Small intestine (tissue), 16 donors: ENCODE measurements around the gene SUCLG2. TPM values are rescaled to one million over a fixed set of nuclear protein-coding genes. Genes with fewer than 3 reads are reported as not detected.
A peak's percentile ranks its signal among the peaks of the same experiment; 100 is the strongest.

Experiments
- DNase-seq, 2 donors: peaks; one replicate each; pipeline versions ENCODE4 v3.0.0 to v3.0.0-alpha.2; 2013
- FAIRE-seq: peaks from 2 replicates; lab custom pipeline; 2012; peaks lifted over from hg19 to GRCh38; lab: Jason Lieb, UNC
- H3K27ac ChIP-seq, 3 donors: one replicate each; pipeline ENCODE4 v1.5.1; 2013; ENCODE audit warnings: low read length in 2 of 3, mild to moderate bottlenecking in 2 of 3, control low read depth in 1 of 3, inconsistent platforms in 1 of 3, low read depth in 1 of 3, moderate library complexity in 1 of 3
- H3K27me3 ChIP-seq, 3 donors: one replicate each; pipeline ENCODE4 v1.6.1; 2013; ENCODE audit warnings: low read length in 3 of 3, inconsistent platforms in 1 of 3; ENCODE audit not compliant: control insufficient read depth in 3 of 3, insufficient read depth in 3 of 3
- H3K36me3 ChIP-seq, 3 donors: one replicate each; pipeline ENCODE4 v1.6.1; 2013; ENCODE audit warnings: low read length in 3 of 3, inconsistent platforms in 1 of 3, low read depth in 1 of 3, mild to moderate bottlenecking in 1 of 3, moderate library complexity in 1 of 3; ENCODE audit not compliant: control insufficient read depth in 3 of 3, insufficient read depth in 2 of 3
- H3K4me1 ChIP-seq, 3 donors: one replicate each; pipeline ENCODE4 v1.6.1; 2013; ENCODE audit warnings: low read length in 2 of 3, inconsistent platforms in 1 of 3, low read depth in 1 of 3, mild to moderate bottlenecking in 1 of 3, moderate library complexity in 1 of 3; ENCODE audit not compliant: control insufficient read depth in 3 of 3, insufficient read depth in 2 of 3
- H3K4me3 ChIP-seq, 3 donors: one replicate each; pipeline ENCODE4 v1.5.1; 2013; ENCODE audit warnings: low read length in 3 of 3, control low read depth in 1 of 3, inconsistent platforms in 1 of 3, low read depth in 1 of 3, mild to moderate bottlenecking in 1 of 3, moderate library complexity in 1 of 3
- H3K9me3 ChIP-seq, 2 donors: one replicate each; pipeline ENCODE4 v1.6.1; 2013; ENCODE audit warnings: low read depth in 1 of 2, low read length in 1 of 2; ENCODE audit not compliant: control insufficient read depth in 2 of 2, insufficient read depth in 1 of 2
- WGBS, 3 donors: extraction: QIAGEN DNeasy Blood & Tissue Kit; methylation state at CpG; one replicate each; pipeline ENCODE4 v1.1.7; 2013; 5-methylcytosine and 5-hydroxymethylcytosine counted together
- long read RNA-seq, 10 donors: transcript quantifications; one replicate each; lab custom pipeline, GENCODE V29; 2026
- polyA plus RNA-seq, 4 donors: library from polyadenylated mRNA; stranded (reverse) in 3 of 4; unstranded in 1 of 4; fragments of 200-250 nt in 3 of 4; fragments of 120-200 nt in 1 of 4; gene quantifications; one replicate each; pipeline versions ENCODE4 v1.2.1 to v1.2.3, GENCODE V29; 2013
- donor health status: healthy with polysubstance abuse.
- donor health status: control.
- donor health status: control.
- donor health status: Bipolar disorder and iron deficiency.
- donor health status: healthy.

SUCLG2 gene, protein sequence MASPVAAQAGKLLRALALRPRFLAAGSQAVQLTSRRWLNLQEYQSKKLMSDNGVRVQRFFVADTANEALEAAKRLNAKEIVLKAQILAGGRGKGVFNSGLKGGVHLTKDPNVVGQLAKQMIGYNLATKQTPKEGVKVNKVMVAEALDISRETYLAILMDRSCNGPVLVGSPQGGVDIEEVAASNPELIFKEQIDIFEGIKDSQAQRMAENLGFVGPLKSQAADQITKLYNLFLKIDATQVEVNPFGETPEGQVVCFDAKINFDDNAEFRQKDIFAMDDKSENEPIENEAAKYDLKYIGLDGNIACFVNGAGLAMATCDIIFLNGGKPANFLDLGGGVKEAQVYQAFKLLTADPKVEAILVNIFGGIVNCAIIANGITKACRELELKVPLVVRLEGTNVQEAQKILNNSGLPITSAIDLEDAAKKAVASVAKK
- polyA plus RNA-seq: 100 to 1,000 TPM in 2 of 4 donors, 10 to 100 TPM in 2; 77.7 to 167 (median 125) TPM
- long read RNA-seq, donor 1: 0 reads
- long read RNA-seq, donor 2, transcript SUCLG2-201 (11 exons, 2,352 nt): major isoform, 19 of 33 reads
- long read RNA-seq, donor 2, partial matches to known transcripts: 14 of 33 reads
- long read RNA-seq, donor 2, other reads (novel, unspliced or antisense): 0 of 33 reads
- long read RNA-seq, donor 3, transcript SUCLG2-201 (11 exons, 2,352 nt): major isoform, 19 of 50 reads
- long read RNA-seq, donor 3, partial matches to known transcripts: 31 of 50 reads
- long read RNA-seq, donor 3, other reads (novel, unspliced or antisense): 0 of 50 reads
- long read RNA-seq, donor 4, partial matches to known transcripts: 0 of 1 reads
- long read RNA-seq, donor 4, other reads (novel, unspliced or antisense): 0 of 1 reads
- long read RNA-seq, donor 5, partial matches to known transcripts: 22 of 24 reads
- long read RNA-seq, donor 5, other reads (novel, unspliced or antisense): 0 of 24 reads
- long read RNA-seq, donor 6, transcript SUCLG2-201 (11 exons, 2,352 nt): major isoform, 28 of 60 reads
- long read RNA-seq, donor 6, partial matches to known transcripts: 32 of 60 reads
- long read RNA-seq, donor 6, other reads (novel, unspliced or antisense): 0 of 60 reads
- long read RNA-seq, donor 7: 0 reads
- long read RNA-seq, donor 8, partial matches to known transcripts: 0 of 1 reads
- long read RNA-seq, donor 8, other reads (novel, unspliced or antisense): 0 of 1 reads
- long read RNA-seq, donor 9, transcript SUCLG2-201 (11 exons, 2,352 nt): major isoform, 12 of 25 reads
- long read RNA-seq, donor 9, partial matches to known transcripts: 13 of 25 reads
- long read RNA-seq, donor 9, other reads (novel, unspliced or antisense): 0 of 25 reads
- long read RNA-seq, donor 10, transcript SUCLG2-201 (11 exons, 2,352 nt): major isoform, 35 of 59 reads
- long read RNA-seq, donor 10, partial matches to known transcripts: 24 of 59 reads
- long read RNA-seq, donor 10, other reads (novel, unspliced or antisense): 0 of 59 reads

DNA sequence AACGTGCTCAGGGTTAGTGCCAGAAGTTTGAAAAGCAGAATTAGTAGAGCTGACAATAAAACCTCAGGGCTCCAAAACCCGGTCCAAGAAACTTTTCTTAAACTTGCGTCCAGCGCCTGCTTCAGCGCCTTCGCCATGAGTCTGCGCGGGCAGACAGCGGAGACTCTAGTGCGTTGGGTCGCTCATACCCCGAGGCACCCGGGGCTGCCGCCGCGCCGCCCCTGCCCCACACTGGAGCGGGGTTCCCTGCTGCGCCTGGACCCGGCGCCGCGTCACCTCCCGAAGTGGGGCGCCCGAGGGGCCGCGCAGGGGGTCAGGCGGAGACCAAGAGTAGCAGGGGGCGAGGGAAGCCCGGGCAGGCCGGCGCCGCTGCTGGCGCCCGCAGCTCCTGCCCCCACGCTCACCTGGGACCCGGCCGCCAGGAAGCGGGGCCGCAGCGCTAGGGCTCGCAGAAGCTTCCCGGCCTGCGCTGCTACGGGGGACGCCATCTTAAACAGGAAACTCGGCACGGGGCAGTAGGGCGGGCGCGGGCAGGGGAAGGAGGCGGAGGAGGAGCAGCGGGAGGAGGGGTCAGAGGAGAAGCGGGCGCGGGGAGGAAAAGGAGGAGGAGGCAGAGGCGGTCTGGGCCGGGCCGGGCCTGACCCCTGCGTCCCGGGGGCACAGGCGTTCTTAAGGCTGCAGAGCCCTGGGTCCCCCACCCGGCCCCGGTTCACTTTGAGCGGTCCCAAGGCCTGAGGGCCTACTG lies at the start of gene SUCLG2:
Gene SUCLG2, minus strand, starts transcription at position 514 of the 745 bp plus-strand sequence. Its CDS starts 26 bp downstream, at position 488.
- H3K4me3 ChIP-seq: peak within 1 kb of the TSS; percentile 67 to 92 (median 81)
- peak; percentile 90 to 95 for DNase-seq
- peak within 1 kb of the TSS; percentile 76 to 97 (median 95) for H3K27ac ChIP-seq
- H3K9me3 ChIP-seq: peaks cover 0 to 4% of the 10 kb centered on the region in 2 donors
- no peaks in the 10 kb centered on the region for H3K27me3 ChIP-seq
- no peaks in the 10 kb centered on the region for H3K36me3 ChIP-seq
- H3K4me1 ChIP-seq: peaks cover 4 to 21% (median 18%) of the 10 kb centered on the region in 3 donors
- WGBS, 3 donors: 1% methylated on average over 47 to 66 of the region's 66 CpGs
- no peak for FAIRE-seq

DNA sequence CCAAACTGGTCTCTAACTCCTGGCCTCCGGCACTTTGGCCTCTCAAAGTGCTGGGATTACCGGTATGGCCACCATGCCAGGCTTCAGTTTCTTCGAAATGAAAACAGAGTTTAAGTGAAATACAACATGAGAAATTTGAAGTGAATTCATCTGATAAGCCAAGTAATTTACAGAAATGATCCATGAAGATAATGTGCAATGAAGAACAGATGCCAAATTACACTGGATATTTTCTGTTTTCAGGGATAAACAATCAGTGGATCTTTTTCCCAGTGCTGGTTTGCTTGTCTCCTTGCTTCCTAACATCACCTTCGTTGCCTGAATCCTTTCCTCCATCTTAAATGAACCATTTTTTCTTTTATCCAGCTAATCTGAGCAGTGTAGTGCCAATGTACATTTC lies 46.2 kb upstream of the SUCLG2 start:
- peaks cover 0 to 5% (median 1%) of the 10 kb centered on the region in 3 donors for H3K4me1 ChIP-seq
- FAIRE-seq: no peak

DNA sequence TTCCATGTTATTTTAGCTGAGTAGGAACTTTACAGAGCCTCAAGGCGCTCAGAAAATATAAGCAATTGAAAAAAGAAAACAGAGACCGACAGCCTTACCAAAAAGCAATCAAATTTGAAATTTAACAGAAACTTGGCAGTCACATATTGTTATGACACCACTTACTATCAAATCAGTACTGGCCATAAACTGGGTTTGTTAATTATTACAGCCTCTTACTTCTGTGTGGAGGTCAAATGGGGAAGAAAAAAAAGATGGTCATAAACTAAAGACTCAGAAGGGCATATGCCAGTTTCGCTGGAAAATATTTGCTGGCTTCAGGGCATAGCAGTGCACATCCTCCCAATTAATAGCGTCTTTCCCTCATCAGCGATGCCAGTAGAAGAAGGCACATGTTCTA lies 45.5 kb upstream of the SUCLG2 start:
- Histone ChIP-seq H3K36me3 (no peaks in the 10 kb centered on the region), H3K9me3 (no peaks in the 10 kb centered on the region), H3K4me3 (no peak overlapping the region), H3K27ac (no peak overlapping the region), H3K27me3 (no peaks in the 10 kb centered on the region), H3K4me1 (peaks cover 0 to 5% (median 1%) of the 10 kb centered on the region in 3 donors)
- WGBS, 3 donors: 19 to 49% (median 43%) methylated on average over 5 of the region's 5 CpGs
- DNase-seq (peak; percentile 63 to 74), FAIRE-seq (no peak)

More for the DNA sequence above, 46.2 kb upstream of the SUCLG2 start:
- no peak for DNase-seq
- H3K36me3 ChIP-seq: no peaks in the 10 kb centered on the region
- no peaks in the 10 kb centered on the region for H3K9me3 ChIP-seq
- H3K4me3 ChIP-seq: no peak overlapping the region
- 57 to 80% (median 70%) methylated on average over 4 of the region's 4 CpGs for WGBS, 3 donors
- no peaks in the 10 kb centered on the region for H3K27me3 ChIP-seq
- no peak overlapping the region for H3K27ac ChIP-seq

DNA sequence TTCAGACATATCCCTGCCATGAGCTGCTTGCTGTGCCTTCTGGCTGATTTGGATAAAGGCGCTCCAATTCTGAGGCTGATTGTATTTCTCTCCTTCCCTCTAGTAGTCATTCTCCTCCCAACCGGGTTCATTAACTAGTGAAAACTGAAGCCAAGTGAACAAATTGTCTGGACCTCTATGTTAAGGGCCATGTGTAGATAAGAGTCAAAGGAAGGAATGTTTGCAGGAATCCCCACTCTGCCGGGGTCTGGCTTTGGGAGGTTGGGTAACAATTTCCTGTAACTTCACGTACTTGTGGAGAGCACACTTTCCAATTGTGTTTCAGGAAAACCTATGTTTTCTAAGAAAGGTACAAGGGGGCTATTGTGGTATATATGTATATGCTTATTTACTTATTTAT lies 38.2 kb upstream of the SUCLG2 start:
- Histone ChIP-seq H3K4me1 (no peaks in the 10 kb centered on the region), H3K27me3 (no peaks in the 10 kb centered on the region), H3K9me3 (no peaks in the 10 kb centered on the region), H3K27ac (no peak overlapping the region), H3K4me3 (no peak overlapping the region), H3K36me3 (no peaks in the 10 kb centered on the region)
- 65 to 82% (median 79%) methylated on average over 4 of the region's 4 CpGs for WGBS, 3 donors
- DNase-seq: no peak
- no peak for FAIRE-seq

DNA sequence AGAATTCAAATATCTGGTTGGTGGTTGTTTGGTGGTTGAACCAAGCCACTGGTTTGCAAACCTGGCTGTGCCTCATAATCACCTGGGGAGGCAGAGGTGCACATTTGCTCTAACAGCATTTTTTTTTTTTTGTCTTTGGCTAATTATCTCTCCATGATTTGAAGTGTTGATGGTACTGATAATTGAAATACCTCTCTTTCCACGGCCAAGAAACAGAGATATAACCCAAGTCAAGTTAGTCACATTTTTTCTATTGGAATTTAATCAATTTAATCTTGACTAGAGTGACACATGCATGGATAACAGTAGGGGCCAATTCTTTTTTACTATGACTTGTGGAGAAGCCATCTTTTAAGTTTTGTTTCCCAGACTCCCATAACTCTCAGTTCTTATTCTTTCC lies 37.5 kb upstream of the SUCLG2 start:
- no peak overlapping the region for H3K4me3 ChIP-seq
- H3K9me3 ChIP-seq: no peaks in the 10 kb centered on the region
- 63 to 75% (median 75%) methylated on average over 1 of the region's 1 CpG for WGBS, 3 donors
- H3K27ac ChIP-seq: no peak overlapping the region
- no peaks in the 10 kb centered on the region for H3K4me1 ChIP-seq
- H3K36me3 ChIP-seq: no peaks in the 10 kb centered on the region
- no peaks in the 10 kb centered on the region for H3K27me3 ChIP-seq
- DNase-seq (no peak), FAIRE-seq (no peak)

DNA sequence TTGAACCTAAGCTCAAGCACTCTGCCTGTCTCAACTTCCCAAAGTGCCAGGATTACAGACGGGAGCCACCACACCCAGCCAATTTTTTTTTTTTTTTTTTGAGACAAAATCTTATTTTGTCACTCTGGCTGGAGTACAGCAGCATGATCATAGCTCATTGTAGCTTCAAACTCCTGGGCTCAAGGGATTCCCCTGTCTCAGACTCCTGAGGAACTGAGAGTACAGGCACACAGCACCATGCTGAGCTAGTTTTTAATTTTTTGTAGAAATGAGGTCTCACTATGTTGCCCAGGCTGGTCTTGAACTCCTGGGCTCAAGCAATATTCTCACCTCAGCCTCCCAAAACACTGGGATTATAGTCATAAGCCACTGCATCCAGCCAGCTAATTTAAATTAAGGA lies 36.8 kb upstream of the SUCLG2 start:
- DNase-seq (no peak), FAIRE-seq (no peak)
- no peak overlapping the region for H3K27ac ChIP-seq
- no peaks in the 10 kb centered on the region for H3K36me3 ChIP-seq
- no peaks in the 10 kb centered on the region for H3K27me3 ChIP-seq
- no peaks in the 10 kb centered on the region for H3K4me1 ChIP-seq
- no peaks in the 10 kb centered on the region for H3K9me3 ChIP-seq
- no peak overlapping the region for H3K4me3 ChIP-seq
- WGBS, 3 donors: 85 to 100% (median 89%) methylated on average over 1 of the region's 1 CpG

DNA sequence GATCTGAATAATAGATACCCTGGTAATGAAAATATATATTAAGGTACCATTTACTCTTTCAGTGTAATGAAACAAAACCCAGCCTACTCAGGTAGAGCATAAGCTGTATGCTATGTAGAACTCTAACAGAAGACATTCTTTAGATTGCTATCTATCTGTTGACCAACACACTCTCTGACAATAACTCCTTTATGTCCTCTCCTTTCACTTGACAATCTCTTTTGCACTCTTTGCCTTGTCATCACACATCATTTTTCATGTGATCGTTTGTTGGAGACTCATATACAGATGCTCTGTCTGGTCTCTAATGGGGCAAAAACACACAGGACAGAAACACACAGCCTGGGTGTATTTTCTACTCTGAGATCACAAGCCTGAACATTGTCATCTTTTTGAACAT lies 35.4 kb upstream of the SUCLG2 start:
- WGBS, 3 donors: 75 to 92% (median 85%) methylated on average over 1 of the region's 1 CpG
- Histone ChIP-seq H3K27me3 (no peaks in the 10 kb centered on the region), H3K36me3 (no peaks in the 10 kb centered on the region), H3K4me1 (no peaks in the 10 kb centered on the region), H3K4me3 (no peak overlapping the region), H3K9me3 (no peaks in the 10 kb centered on the region), H3K27ac (no peak overlapping the region)
- FAIRE-seq: no peak
- no peak for DNase-seq
